HL-60 (cell line): Measurements from ENCODE around the gene AK9.

Source experiments
- CTCF ChIP-seq: IDR thresholded peaks from one replicate; pipeline ENCODE4 v1.5.1; 2011; ENCODE audit warnings: low read length, control low read depth, inconsistent platforms; ENCODE audit not compliant: insufficient read depth
- POLR2AphosphoS5 ChIP-seq: IDR thresholded peaks from 2 replicates; pipeline ENCODE4 v1.6.1; 2012; ENCODE audit warnings: low read depth

- TF ChIP-seq CTCF (no peak), POLR2AphosphoS5 (no peak)
Measured at GRCh38 chr6:109445382-109445781, 245.6 kb downstream of the AK9 start.
